SU-DHL-6 (cell line): ENCODE results near the gene DPP6.

Experiments
- H2AFZ ChIP-seq: fragments of 200-600 bp; sonication (generic); 2 replicates; pipeline ENCODE4 v1.6.1; 2014; ENCODE audit warnings: low read depth, mild to moderate bottlenecking, moderate library complexity, mixed read lengths, antibody characterized with exemption, low read length; ENCODE audit not compliant: severe bottlenecking
- H3F3A ChIP-seq: fragments of 200-600 bp; shearing (Covaris generic); 2 replicates; pipeline ENCODE4 v1.6.0; 2016; ENCODE audit warnings: antibody characterized with exemption, mild to moderate bottlenecking; ENCODE audit not compliant: insufficient read depth
- H3K27ac ChIP-seq: fragments of 200-600 bp; sonication (generic); 2 replicates; pipeline ENCODE4 v1.5.1; 2016; ENCODE audit warnings: low read depth, mild to moderate bottlenecking, low read length, moderate library complexity, mixed read lengths
- H3K27me3 ChIP-seq: fragments of 200-600 bp; sonication (generic), shearing (Covaris generic); 2 replicates; pipeline ENCODE4 v1.6.0; 2014; ENCODE audit warnings: mild to moderate bottlenecking, low read length
- H3K36me3 ChIP-seq: fragments of 200-600 bp; sonication (generic); 2 replicates; pipeline ENCODE4 v1.6.1; 2014; ENCODE audit warnings: mild to moderate bottlenecking, low read length, mixed read lengths
- H3K4me2 ChIP-seq: fragments of 300-600, 200-600 bp; shearing (Covaris generic), sonication (generic); 2 replicates; pipeline ENCODE4 v1.6.0; 2014; ENCODE audit warnings: low read length, low read depth, mild to moderate bottlenecking; ENCODE audit not compliant: poor library complexity, severe bottlenecking
- H3K4me3 ChIP-seq: fragments of 200-600 bp; sonication (generic); 2 replicates; pipeline ENCODE4 v1.5.1; 2014; ENCODE audit warnings: antibody characterized with exemption, low read length, mild to moderate bottlenecking, mixed read lengths; ENCODE audit not compliant: insufficient read depth, poor library complexity, severe bottlenecking
- H3K79me2 ChIP-seq: fragments of 200-600 bp; sonication (generic); 2 replicates; pipeline ENCODE4 v1.6.1; 2014; ENCODE audit warnings: mild to moderate bottlenecking, low read length, moderate library complexity; ENCODE audit not compliant: insufficient read depth
- H3K9ac ChIP-seq: fragments of 200-600 bp; sonication (generic); 2 replicates; pipeline ENCODE4 v1.7.0; 2014; ENCODE audit warnings: mild to moderate bottlenecking, low read length
- H3K9me2 ChIP-seq: fragments of 200-600 bp; sonication (generic); replicated peaks from 2 replicates; pipeline ENCODE4 v1.6.1; 2014; ENCODE audit warnings: low read length; ENCODE audit not compliant: insufficient read depth
- H3K9me3 ChIP-seq: fragments of 200-600 bp; sonication (generic); 2 replicates; pipeline ENCODE4 v1.6.1; 2014; ENCODE audit warnings: low read length, mixed read lengths; ENCODE audit not compliant: insufficient read depth
- H4K20me1 ChIP-seq: fragments of 200-600 bp; sonication (generic); 2 replicates; pipeline ENCODE4 v1.6.1; 2014; ENCODE audit warnings: low read depth, mild to moderate bottlenecking, antibody characterized with exemption, low read length, moderate library complexity, mixed read lengths
- CTCF ChIP-seq: fragments of 200-600 bp; sonication (generic); IDR thresholded peaks from one replicate; pipeline ENCODE4 v1.5.1; 2017; ENCODE audit warnings: antibody characterized with exemption, mild to moderate bottlenecking, low read length, moderate library complexity; ENCODE audit not compliant: insufficient read depth, poor library complexity, severe bottlenecking
- EZH2phosphoT487 ChIP-seq: fragments of 200-600 bp; sonication (generic), shearing (Covaris generic); conservative IDR thresholded peaks from 2 replicates; pipeline ENCODE4 v1.6.1; 2018; ENCODE audit warnings: mild to moderate bottlenecking, antibody characterized with exemption, low read length, moderate library complexity, mixed read lengths

The DPP6 gene

GRCh38 chr7:154559454-154559853 lies 507.3 kb downstream of the DPP6 start:
- no peaks in the 10 kb centered on the region for H3K36me3 ChIP-seq
- H3K9me2 ChIP-seq, result no peaks in the 10 kb centered on the region
- TF ChIP-seq EZH2phosphoT487, result no peak
- TF ChIP-seq CTCF, result no peak

GRCh38 chr7:154564676-154565075 lies 512.5 kb downstream of the DPP6 start:
- H3K36me3 ChIP-seq, result no peaks in the 10 kb centered on the region
- TF ChIP-seq CTCF (no peak), EZH2phosphoT487 (no peak)
- H2AFZ ChIP-seq, result no peak overlapping the region
- H3K27ac ChIP-seq, result no peak overlapping the region
- H3K9ac ChIP-seq, result no peak overlapping the region
- H3K4me3 ChIP-seq, result no peak overlapping the region
- no peak overlapping the region for H3K4me2 ChIP-seq
- H4K20me1 ChIP-seq, result no peaks in the 10 kb centered on the region
- no peaks in the 10 kb centered on the region for H3K27me3 ChIP-seq
- H3K9me3 ChIP-seq, result no peaks in the 10 kb centered on the region
- no peaks in the 10 kb centered on the region for H3K79me2 ChIP-seq
- no peaks in the 10 kb centered on the region for H3F3A ChIP-seq
- no peaks in the 10 kb centered on the region for H3K9me2 ChIP-seq

More at GRCh38 chr7:154559454-154559853, 507.3 kb downstream of the DPP6 start:
- no peaks in the 10 kb centered on the region for H4K20me1 ChIP-seq
- H3K4me3 ChIP-seq, result no peak overlapping the region
- no peak overlapping the region for H3K27ac ChIP-seq
- H3K4me2 ChIP-seq, result no peak overlapping the region
- H3K27me3 ChIP-seq, result no peaks in the 10 kb centered on the region
- H3F3A ChIP-seq, result no peaks in the 10 kb centered on the region
- no peaks in the 10 kb centered on the region for H3K9me3 ChIP-seq
- no peak overlapping the region for H2AFZ ChIP-seq
- no peaks in the 10 kb centered on the region for H3K79me2 ChIP-seq
- H3K9ac ChIP-seq, result no peak overlapping the region

GRCh38 chr7:154566877-154567276 lies 514.7 kb downstream of the DPP6 start:
- Histone ChIP-seq H3K4me2 (no peak overlapping the region), H3K27ac (no peak overlapping the region), H3K4me3 (no peak overlapping the region), H3K36me3 (no peaks in the 10 kb centered on the region), H3K9me2 (no peaks in the 10 kb centered on the region), H3K9me3 (no peaks in the 10 kb centered on the region), H3K9ac (no peak overlapping the region), H3F3A (no peaks in the 10 kb centered on the region), H4K20me1 (no peaks in the 10 kb centered on the region), H3K79me2 (no peaks in the 10 kb centered on the region), H3K27me3 (no peaks in the 10 kb centered on the region), H2AFZ (no peak overlapping the region)
- TF ChIP-seq EZH2phosphoT487 (no peak), CTCF (no peak)

GRCh38 chr7:154568346-154568745 lies 516.1 kb downstream of the DPP6 start:
- Histone ChIP-seq H3K36me3 (no peaks in the 10 kb centered on the region), H3K9me3 (no peaks in the 10 kb centered on the region), H3K4me3 (no peak overlapping the region), H4K20me1 (no peaks in the 10 kb centered on the region), H3K9me2 (no peaks in the 10 kb centered on the region), H3F3A (no peaks in the 10 kb centered on the region), H3K27me3 (no peaks in the 10 kb centered on the region), H2AFZ (no peak overlapping the region), H3K9ac (no peak overlapping the region), H3K79me2 (no peaks in the 10 kb centered on the region), H3K27ac (no peak overlapping the region), H3K4me2 (no peak overlapping the region)
- TF ChIP-seq CTCF (no peak), EZH2phosphoT487 (no peak)
